Measurements from ENCODE around the gene MARCHF10. TPM values are rescaled to one million over a fixed set of nuclear protein-coding genes. Genes with fewer than 3 reads are reported as not detected.

The MARCHF10 gene
- total RNA-seq, 2 experiments from 2014 or later, result not detected

GRCh38 chr17:62666801-62667591 lies 141.1 kb downstream of the MARCHF10 start:
- no peaks in the 10 kb centered on the region for H3K27me3 Mint-ChIP-seq
- no peaks in the 10 kb centered on the region for H3K36me3 ChIP-seq (ENCODE audit: insufficient read depth, low read length)
- H3K27me3 ChIP-seq (ENCODE audit: control insufficient read depth in 1 of 2, insufficient read depth in 2 of 2, low read length in 2 of 2), result no peaks in the 10 kb centered on the region
- H3K27ac Mint-ChIP-seq, result no peak overlapping the region
- H3K9me3 ChIP-seq (ENCODE audit: control insufficient read depth in 1 of 2, insufficient read depth in 1 of 2, low read length in 2 of 2), result peaks cover 0 to 3% of the 10 kb centered on the region in 2 experiments
- H3K4me1 ChIP-seq (ENCODE audit: insufficient read depth, low read length), result no peaks in the 10 kb centered on the region
- H3K36me3 Mint-ChIP-seq (ENCODE audit: low read depth), result no peaks in the 10 kb centered on the region
- ChIA-PET POLR2A (no interaction called here), CTCF (no interaction called here)
- DNase-seq (no peak), ATAC-seq (ENCODE audit: poor library complexity) (no peak)
- no peak overlapping the region for H3K27ac ChIP-seq (ENCODE audit: low read depth in 1 of 2, low read length in 2 of 2)
- no peaks in the 10 kb centered on the region for H3K9me3 Mint-ChIP-seq
- H3K4me1 Mint-ChIP-seq (ENCODE audit: low read depth), result no peaks in the 10 kb centered on the region
- TF ChIP-seq CTCF (IDR thresholded peaks at IDR 0.05), result no peak
- no peak overlapping the region for H3K4me3 ChIP-seq (ENCODE audit: low read length)
- intact Hi-C loops (cut with DNase I, micrococcal nuclease), result no loop called here
- H3K4me3 Mint-ChIP-seq, result no peak overlapping the region

- no peak for DNase-seq
- ATAC-seq (ENCODE audit: poor library complexity), result no peak
- H3K27me3 Mint-ChIP-seq, result no peaks in the 10 kb centered on the region
- no peaks in the 10 kb centered on the region for H3K36me3 Mint-ChIP-seq (ENCODE audit: low read depth)
- no peaks in the 10 kb centered on the region for H3K4me1 ChIP-seq (ENCODE audit: insufficient read depth, low read length)
- no peak overlapping the region for H3K27ac Mint-ChIP-seq
- TF ChIP-seq CTCF (IDR thresholded peaks at IDR 0.05), result no peak
- no peak overlapping the region for H3K4me3 ChIP-seq (ENCODE audit: low read length)
- peaks cover 2% of the 10 kb centered on the region for H3K9me3 Mint-ChIP-seq
- no peaks in the 10 kb centered on the region for H3K27me3 ChIP-seq (ENCODE audit: control insufficient read depth in 1 of 2, insufficient read depth in 2 of 2, low read length in 2 of 2)
- peaks cover 0 to 3% of the 10 kb centered on the region in 2 experiments for H3K9me3 ChIP-seq (ENCODE audit: control insufficient read depth in 1 of 2, insufficient read depth in 1 of 2, low read length in 2 of 2)
- ChIA-PET CTCF (no interaction called here), POLR2A (no interaction called here)
- H3K27ac ChIP-seq (ENCODE audit: low read depth in 1 of 2, low read length in 2 of 2), result no peak overlapping the region
- intact Hi-C loops (cut with DNase I, micrococcal nuclease), result no loop called here
- no peaks in the 10 kb centered on the region for H3K4me1 Mint-ChIP-seq (ENCODE audit: low read depth)
- no peak overlapping the region for H3K4me3 Mint-ChIP-seq
- H3K36me3 ChIP-seq (ENCODE audit: insufficient read depth, low read length), result no peaks in the 10 kb centered on the region
Measured at GRCh38 chr17:62666061-62666800, 141.9 kb downstream of the MARCHF10 start.

GRCh38 chr17:62665599-62665998 lies 142.5 kb downstream of the MARCHF10 start:
- CTCF ChIA-PET, result no interaction called here
- Mint-ChIP-seq H3K27ac (no peak overlapping the region), H3K36me3 (ENCODE audit: low read depth) (no peaks in the 10 kb centered on the region), H3K4me1 (ENCODE audit: low read depth) (no peaks in the 10 kb centered on the region), H3K4me3 (no peak overlapping the region), H3K27me3 (no peaks in the 10 kb centered on the region), H3K9me3 (peaks cover 5% of the 10 kb centered on the region)
- no peaks in the 10 kb centered on the region for H3K36me3 ChIP-seq (ENCODE audit: insufficient read depth, low read length)
- DNase-seq, result no peak
- intact Hi-C loops (cut with DNase I, micrococcal nuclease), result no loop called here
- POLR2A ChIA-PET, result no interaction called here
- H3K27me3 ChIP-seq (ENCODE audit: control insufficient read depth in 1 of 2, insufficient read depth in 2 of 2, low read length in 2 of 2), result no peaks in the 10 kb centered on the region
- no peaks in the 10 kb centered on the region for H3K4me1 ChIP-seq (ENCODE audit: insufficient read depth, low read length)
- peaks cover 3 to 5% of the 10 kb centered on the region in 2 experiments for H3K9me3 ChIP-seq (ENCODE audit: control insufficient read depth in 1 of 2, insufficient read depth in 1 of 2, low read length in 2 of 2)
- no peak for ATAC-seq (ENCODE audit: poor library complexity)
- H3K4me3 ChIP-seq (ENCODE audit: low read length), result no peak overlapping the region
- H3K27ac ChIP-seq (ENCODE audit: low read depth in 1 of 2, low read length in 2 of 2), result no peak overlapping the region
- no peak for TF ChIP-seq CTCF (IDR thresholded peaks at IDR 0.05)
